Naive thymus-derived CD8-positive, alpha-beta T cell (primary cell): ENCODE results near the gene MAD2L1BP. TPM values are rescaled to one million over a fixed set of nuclear protein-coding genes. Genes with fewer than 3 reads are reported as not detected.

Experiments
- polyA plus RNA-seq, 3 donors: library from polyadenylated mRNA; unstranded; fragments of 300-500 nt; fragmentation: Illumina TruSeq; gene quantifications; one replicate each; pipeline ENCODE4 v1.2.3, GENCODE V29; 2021
- total RNA-seq, 8 experiments: library from RNA in 2 of 8; stranded (reverse) in 2 of 8; gene quantifications; one replicate each; pipeline ENCODE4 v1.2.3 and lab custom pipeline; 2021 to 2026

The MAD2L1BP gene
- total and polyA plus RNA-seq, 5 experiments from 2014 or later: 12.5 to 32.9 (median 19.6) TPM

Other genes with a start within 250 kb of the MAD2L1BP start
- 10 to 100 TPM; 67.2 to 72.6 TPM for gene ABCC10, start 208.3 kb upstream of the MAD2L1BP start, total RNA-seq
- gene ABCC10, start 208.3 kb upstream of the MAD2L1BP start, polyA plus RNA-seq: 10 to 100 TPM in 2 of 3 donors, 1 to 10 TPM in 1; 9.6 to 15.9 (median 10.6) TPM
- 1 to 10 TPM in 1 of 2 experiments, under 1 TPM in 1; 0.71 to 1.2 TPM for gene DLK2, start 180.3 kb upstream of the MAD2L1BP start, total RNA-seq
- 1 to 10 TPM in 1 of 3 donors, under 1 TPM in 1, not detected in 1; 0.22 to 1.2 TPM for gene DLK2, start 180.3 kb upstream of the MAD2L1BP start, polyA plus RNA-seq
- 10 to 100 TPM; 47.7 to 54.7 TPM for gene TJAP1, start 158.3 kb upstream of the MAD2L1BP start, total RNA-seq
- gene TJAP1, start 158.3 kb upstream of the MAD2L1BP start, polyA plus RNA-seq: 10 to 100 TPM in 1 of 3 donors, 1 to 10 TPM in 2; 5.1 to 12.1 (median 8.4) TPM
- gene LRRC73, start 125.5 kb upstream of the MAD2L1BP start, total RNA-seq: under 1 TPM; 0.41 to 0.49 TPM
- not detected for gene LRRC73, start 125.5 kb upstream of the MAD2L1BP start, polyA plus RNA-seq
- gene YIPF3, start 118.9 kb upstream of the MAD2L1BP start, total RNA-seq: 10 to 100 TPM; 77.0 to 77.5 TPM
- gene YIPF3, start 118.9 kb upstream of the MAD2L1BP start, polyA plus RNA-seq: 10 to 100 TPM; 58.4 to 70.4 (median 68.3) TPM
- gene POLR1C, start 118.8 kb upstream of the MAD2L1BP start, total RNA-seq: 10 to 100 TPM; 47.9 to 51.9 TPM
- 10 to 100 TPM in 2 of 3 donors, 1 to 10 TPM in 1; 9.4 to 23.2 (median 14.6) TPM for gene POLR1C, start 118.8 kb upstream of the MAD2L1BP start, polyA plus RNA-seq
- 10 to 100 TPM; 43.4 to 51.6 TPM for gene XPO5, start 59.8 kb upstream of the MAD2L1BP start, total RNA-seq
- 1 to 10 TPM; 5.1 to 8.7 (median 7.5) TPM for gene XPO5, start 59.8 kb upstream of the MAD2L1BP start, polyA plus RNA-seq
- 10 to 100 TPM; 22.9 to 26.5 TPM for gene POLH, start 59.7 kb upstream of the MAD2L1BP start, total RNA-seq
- 10 to 100 TPM in 2 of 3 donors, 1 to 10 TPM in 1; 5.9 to 18.9 (median 11.6) TPM for gene POLH, start 59.7 kb upstream of the MAD2L1BP start, polyA plus RNA-seq
- 10 to 100 TPM; 71.6 to 75.7 TPM for gene GTPBP2, start 6.6 kb upstream of the MAD2L1BP start, total RNA-seq
- 1 to 10 TPM; 1.1 to 2.6 (median 1.7) TPM for gene GTPBP2, start 6.6 kb upstream of the MAD2L1BP start, polyA plus RNA-seq
- gene RSPH9, start 9.2 kb downstream of the MAD2L1BP start, total RNA-seq: not detected
- 1 to 10 TPM in 1 of 3 donors, under 1 TPM in 2; 0.44 to 1.1 (median 0.86) TPM for gene RSPH9, start 9.2 kb downstream of the MAD2L1BP start, polyA plus RNA-seq
- 10 to 100 TPM; 28.9 to 30.6 TPM for gene MRPS18A, start 52.0 kb downstream of the MAD2L1BP start, total RNA-seq
- 10 to 100 TPM; 53.1 to 63.1 (median 53.7) TPM for gene MRPS18A, start 52.0 kb downstream of the MAD2L1BP start, polyA plus RNA-seq
- 1 to 10 TPM; 4.5 to 5.6 TPM for gene VEGFA, start 134.4 kb downstream of the MAD2L1BP start, total RNA-seq
- gene VEGFA, start 134.4 kb downstream of the MAD2L1BP start, polyA plus RNA-seq: not detected